Left lung (tissue), 10 donors: ENCODE measurements around the gene PDIA5. TPM values are rescaled to one million over a fixed set of nuclear protein-coding genes. Genes with fewer than 3 reads are reported as not detected.

Experiments
- ATAC-seq: fragments of 200-7000 bp; cut with Tn5 transposase; one replicate; pipeline ENCODE4 v1.9.1; 2020; ENCODE audit warnings: moderate library complexity
- DNase-seq, 4 donors: peaks; one replicate each; pipeline ENCODE4 v3.0.0-alpha.2; 2013 to 2020
- H3K27ac ChIP-seq, 2 donors: fragments of 200-600 bp; sonication (generic) in 1 of 2; one replicate each; pipeline versions ENCODE4 v1.5.0 to v1.8.0; 2020 to 2021
- H3K27me3 ChIP-seq, 2 donors: fragments of 200-600 bp; sonication (generic) in 1 of 2; one replicate each; pipeline versions ENCODE4 v1.5.0 to v1.8.0; 2020 to 2021
- H3K36me3 ChIP-seq, 2 donors: fragments of 200-600 bp; sonication (generic) in 1 of 2; one replicate each; pipeline versions ENCODE4 v1.5.0 to v1.8.0; 2020 to 2021
- H3K4me1 ChIP-seq, 2 donors: fragments of 200-600 bp; one replicate each; pipeline ENCODE4 v1.8.0; 2021
- H3K4me3 ChIP-seq, 2 donors: fragments of 200-600 bp; sonication (generic) in 1 of 2; one replicate each; pipeline versions ENCODE4 v1.5.0 to v1.8.0; 2020 to 2021; ENCODE audit warnings: mild to moderate bottlenecking in 1 of 2
- H3K9me3 ChIP-seq, 2 donors: fragments of 200-600 bp; sonication (generic) in 1 of 2; one replicate each; pipeline versions ENCODE4 v1.5.0 to v1.8.0; 2020 to 2021
- intact Hi-C, 2 donors: fragments of 100-400 bp; cut with DNase I; formaldehyde crosslinking; loops; one replicate each; pipeline versions ENCODE4 v1.11.2 to v1.14.2; 2022
- polyA plus RNA-seq, 6 donors: library from polyadenylated mRNA; unstranded; fragments of 120-200 nt; gene quantifications; one replicate each; pipeline ENCODE4 v1.2.1, GENCODE V29; 2013; ENCODE audit not compliant: insufficient read length in 6 of 6
- total RNA-seq, 2 donors: library from RNA; stranded (reverse); fragmentation: NEBNext Ultra II Directional; extraction: Animal tissue kit (Norgen Biotek cat#: 25700); gene quantifications; one replicate each; pipeline ENCODE4 v1.2.1, GENCODE V29; 2021
- TF ChIP-seq, protein P1 (sequence below), 2 donors: fragments of 200-600 bp; sonication (generic) in 1 of 2; IDR thresholded peaks; one replicate each; pipeline versions ENCODE4 v1.5.0 to v1.8.0; 2021; ENCODE audit warnings: antibody characterized with exemption in 2 of 2
- donor health status: DM: no; HTN: yes; CAD: no.
- donor health status: DM: no; HTN: no; CAD: no.

The PDIA5 gene
- total and polyA plus RNA-seq, 8 donors: 26.3 to 44.8 (median 29.3) TPM

DNA sequence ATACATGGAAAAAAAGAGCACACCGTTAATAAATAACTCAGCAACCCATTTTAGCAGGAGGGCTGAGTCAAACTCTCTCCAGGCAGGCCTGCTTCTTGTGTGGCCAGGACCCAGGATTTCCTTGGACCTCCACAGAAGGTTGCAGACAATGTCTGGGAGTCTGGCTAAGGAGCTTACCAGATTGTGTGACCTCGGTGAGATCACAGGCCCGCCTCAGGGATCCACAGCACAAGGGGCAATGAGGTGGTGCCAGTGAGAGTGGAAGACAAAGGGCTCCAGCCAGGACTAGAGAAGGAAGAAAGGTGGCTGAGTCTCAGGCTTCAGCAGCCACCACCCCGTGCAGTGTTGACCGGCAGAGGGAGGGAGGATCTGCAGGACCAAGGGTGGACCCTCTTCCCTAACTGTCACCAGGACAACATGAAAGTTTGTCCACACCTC lies 102.7 kb downstream of the PDIA5 start:
- intact Hi-C loops: no loop called here
- no peak for DNase-seq
- ATAC-seq: no peak
- Histone ChIP-seq H3K4me1 (no peaks in the 10 kb centered on the region), H3K9me3 (no peaks in the 10 kb centered on the region), H3K36me3 (peaks cover 0 to 26% of the 10 kb centered on the region in 2 donors), H3K4me3 (no peak overlapping the region), H3K27ac (no peak overlapping the region), H3K27me3 (no peaks in the 10 kb centered on the region)
- TF ChIP-seq, protein P1, sequence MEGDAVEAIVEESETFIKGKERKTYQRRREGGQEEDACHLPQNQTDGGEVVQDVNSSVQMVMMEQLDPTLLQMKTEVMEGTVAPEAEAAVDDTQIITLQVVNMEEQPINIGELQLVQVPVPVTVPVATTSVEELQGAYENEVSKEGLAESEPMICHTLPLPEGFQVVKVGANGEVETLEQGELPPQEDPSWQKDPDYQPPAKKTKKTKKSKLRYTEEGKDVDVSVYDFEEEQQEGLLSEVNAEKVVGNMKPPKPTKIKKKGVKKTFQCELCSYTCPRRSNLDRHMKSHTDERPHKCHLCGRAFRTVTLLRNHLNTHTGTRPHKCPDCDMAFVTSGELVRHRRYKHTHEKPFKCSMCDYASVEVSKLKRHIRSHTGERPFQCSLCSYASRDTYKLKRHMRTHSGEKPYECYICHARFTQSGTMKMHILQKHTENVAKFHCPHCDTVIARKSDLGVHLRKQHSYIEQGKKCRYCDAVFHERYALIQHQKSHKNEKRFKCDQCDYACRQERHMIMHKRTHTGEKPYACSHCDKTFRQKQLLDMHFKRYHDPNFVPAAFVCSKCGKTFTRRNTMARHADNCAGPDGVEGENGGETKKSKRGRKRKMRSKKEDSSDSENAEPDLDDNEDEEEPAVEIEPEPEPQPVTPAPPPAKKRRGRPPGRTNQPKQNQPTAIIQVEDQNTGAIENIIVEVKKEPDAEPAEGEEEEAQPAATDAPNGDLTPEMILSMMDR (IDR thresholded peaks at IDR 0.05): no peak

DNA sequence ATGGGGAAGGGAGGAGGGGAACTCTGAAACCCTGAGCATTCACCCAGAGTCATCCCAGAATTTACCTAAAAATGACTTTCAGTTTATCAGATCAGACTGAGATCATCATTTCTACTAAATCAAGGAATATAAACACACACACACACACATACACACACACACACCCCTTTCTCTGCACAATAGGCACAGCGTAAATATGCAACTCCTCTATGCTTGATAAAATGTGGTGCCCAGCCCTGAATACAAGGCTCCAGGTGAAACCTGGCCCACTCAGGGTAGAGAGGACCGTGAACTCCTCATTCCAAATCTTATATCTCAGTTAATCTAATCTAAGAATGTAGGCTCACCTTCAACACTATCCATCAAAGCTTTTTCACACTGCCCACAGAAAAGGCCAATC lies 103.1 kb downstream of the PDIA5 start:
- no peaks in the 10 kb centered on the region for H3K4me1 ChIP-seq
- intact Hi-C loops: no loop called here
- H3K4me3 ChIP-seq: no peak overlapping the region
- H3K9me3 ChIP-seq: no peaks in the 10 kb centered on the region
- ATAC-seq (no peak), DNase-seq (no peak)
- peaks cover 0 to 22% of the 10 kb centered on the region in 2 donors for H3K36me3 ChIP-seq
- H3K27me3 ChIP-seq: no peaks in the 10 kb centered on the region
- H3K27ac ChIP-seq: no peak overlapping the region
- TF ChIP-seq, protein P1 (IDR thresholded peaks at IDR 0.05): no peak

DNA sequence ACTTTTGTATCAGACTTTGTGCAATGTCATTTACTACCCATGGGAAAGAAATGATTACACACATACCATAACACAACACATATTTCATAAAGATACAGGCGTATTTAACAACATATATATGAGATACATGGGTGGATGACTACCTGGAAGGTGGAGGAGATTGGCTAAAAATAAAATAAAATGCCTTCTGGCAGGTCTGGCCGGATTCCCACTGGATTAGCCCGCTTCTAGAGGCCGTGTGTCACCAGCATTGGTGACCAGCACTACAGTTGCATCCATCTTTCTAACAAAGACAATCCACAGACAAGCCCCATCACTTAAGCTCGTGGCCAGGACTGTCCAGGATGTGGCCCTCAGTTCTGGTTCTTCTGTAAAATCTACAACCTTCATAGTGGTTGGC lies 114.0 kb downstream of the PDIA5 start:
- Histone ChIP-seq H3K36me3 (no peaks in the 10 kb centered on the region), H3K4me3 (no peak overlapping the region), H3K9me3 (peaks cover 0 to 2% of the 10 kb centered on the region in 2 donors), H3K4me1 (no peaks in the 10 kb centered on the region), H3K27me3 (no peaks in the 10 kb centered on the region), H3K27ac (no peak overlapping the region)
- no peak for DNase-seq
- no peak for ATAC-seq
- intact Hi-C loops: no loop called here
- TF ChIP-seq, protein P1 (IDR thresholded peaks at IDR 0.05): no peak

DNA sequence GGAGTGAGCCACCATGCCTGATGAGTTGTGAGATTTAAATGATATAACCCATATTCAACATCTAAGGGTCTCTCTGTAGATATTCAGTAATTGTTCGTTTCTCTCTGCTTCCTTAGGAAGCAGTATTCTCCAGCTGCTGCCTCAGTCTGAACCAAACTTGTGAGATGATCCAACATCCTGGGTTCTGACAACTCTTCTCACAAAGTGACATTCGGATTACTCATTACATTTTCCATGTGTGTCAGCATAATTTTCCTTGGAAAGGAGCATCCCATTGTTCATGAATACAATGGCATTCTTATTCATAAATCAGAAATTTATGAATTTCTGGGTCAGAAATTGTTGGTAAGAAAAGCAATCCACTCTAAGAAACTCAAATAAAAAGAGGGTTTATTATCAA lies 119.9 kb downstream of the PDIA5 start:
- intact Hi-C loops: no loop called here
- H3K36me3 ChIP-seq: no peaks in the 10 kb centered on the region
- no peaks in the 10 kb centered on the region for H3K27me3 ChIP-seq
- TF ChIP-seq, protein P1 (IDR thresholded peaks at IDR 0.05): no peak
- DNase-seq (no peak), ATAC-seq (no peak)
- no peak overlapping the region for H3K4me3 ChIP-seq
- H3K9me3 ChIP-seq: no peaks in the 10 kb centered on the region
- no peak overlapping the region for H3K27ac ChIP-seq
- no peaks in the 10 kb centered on the region for H3K4me1 ChIP-seq

DNA sequence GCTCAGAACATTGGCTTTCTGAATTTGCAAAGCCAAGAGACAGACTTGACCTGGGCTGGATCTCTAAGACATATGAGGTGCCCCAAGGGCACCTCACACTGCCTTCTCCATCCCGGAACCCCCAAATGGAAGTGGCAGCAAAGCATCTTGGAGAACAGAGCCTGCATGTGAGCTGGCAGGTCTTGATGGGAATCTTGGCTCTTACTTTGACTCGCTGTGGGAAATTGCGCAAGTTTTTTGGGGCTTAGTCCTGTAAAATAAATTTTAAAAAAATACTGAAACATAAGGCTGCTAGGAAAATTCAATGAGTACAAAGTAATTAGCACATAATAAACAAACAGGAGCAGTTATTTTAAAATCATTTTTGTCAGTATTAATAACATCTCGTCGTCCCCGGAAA lies 121.2 kb downstream of the PDIA5 start:
- no peaks in the 10 kb centered on the region for H3K4me1 ChIP-seq
- intact Hi-C loops: no loop called here
- DNase-seq: no peak
- TF ChIP-seq, protein P1 (IDR thresholded peaks at IDR 0.05): no peak
- no peak overlapping the region for H3K27ac ChIP-seq
- ATAC-seq: no peak
- H3K36me3 ChIP-seq: no peaks in the 10 kb centered on the region
- H3K4me3 ChIP-seq: no peak overlapping the region
- no peaks in the 10 kb centered on the region for H3K9me3 ChIP-seq
- H3K27me3 ChIP-seq: no peaks in the 10 kb centered on the region
